ENCODE measurements around the gene PGM5. TPM values are rescaled to one million over a fixed set of nuclear protein-coding genes. Genes with fewer than 3 reads are reported as not detected.

Gene PGM5
- total RNA-seq, 1 experiment from 2014 or later: 0.13 TPM

DNA sequence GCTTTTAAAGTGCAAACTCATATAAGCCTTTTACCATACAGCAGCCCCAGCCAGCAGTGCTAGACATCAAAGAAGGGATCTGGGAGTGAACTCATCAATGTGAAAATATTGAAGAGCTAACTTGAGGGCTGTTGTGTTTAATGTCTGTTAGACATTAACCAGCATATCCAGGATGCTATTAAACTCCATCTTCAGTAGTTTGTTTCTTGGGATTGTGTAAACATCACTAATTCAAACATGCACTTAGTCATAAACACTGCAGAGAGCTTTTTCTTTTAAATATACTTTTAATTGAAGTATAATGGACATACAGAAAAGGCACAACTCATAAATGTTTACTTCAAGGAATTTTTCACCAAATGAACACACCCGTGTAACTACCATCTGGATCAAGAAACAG lies 102.5 kb downstream of the PGM5 start:
- H3K27me3 Mint-ChIP-seq (ENCODE audit: low read depth): peaks cover 15% of the 10 kb centered on the region
- ChIA-PET CTCF (no interaction called here), POLR2A (no interaction called here)
- no peak overlapping the region for H3K4me3 Mint-ChIP-seq
- ATAC-seq: no peak
- no peaks in the 10 kb centered on the region for H3K9me3 Mint-ChIP-seq
- no peaks in the 10 kb centered on the region for H3K36me3 Mint-ChIP-seq
- no peak for DNase-seq (ENCODE audit: low spot score)
- H3K27ac Mint-ChIP-seq: no peak overlapping the region
- TF ChIP-seq, protein P1, sequence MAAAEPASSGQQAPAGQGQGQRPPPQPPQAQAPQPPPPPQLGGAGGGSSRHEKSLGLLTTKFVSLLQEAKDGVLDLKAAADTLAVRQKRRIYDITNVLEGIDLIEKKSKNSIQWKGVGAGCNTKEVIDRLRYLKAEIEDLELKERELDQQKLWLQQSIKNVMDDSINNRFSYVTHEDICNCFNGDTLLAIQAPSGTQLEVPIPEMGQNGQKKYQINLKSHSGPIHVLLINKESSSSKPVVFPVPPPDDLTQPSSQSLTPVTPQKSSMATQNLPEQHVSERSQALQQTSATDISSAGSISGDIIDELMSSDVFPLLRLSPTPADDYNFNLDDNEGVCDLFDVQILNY (CRISPR knock-in tag; IDR thresholded peaks at IDR 0.05): no peak
- no peak for TF ChIP-seq PRRX2 (CRISPR knock-in tag; IDR thresholded peaks at IDR 0.05)
- no peak for TF ChIP-seq KAT7 (CRISPR knock-in tag; IDR thresholded peaks at IDR 0.05; ENCODE audit: borderline replicate concordance)
- TF ChIP-seq SP1 (CRISPR knock-in tag; conservative IDR thresholded peaks at IDR 0.05): no peak
- TF ChIP-seq HMGA2 (CRISPR knock-in tag; IDR thresholded peaks at IDR 0.05): no peak
- peak; percentile 24; the same call in 1 of the 2 replicates for TF ChIP-seq RORB (CRISPR knock-in tag; IDR thresholded peaks at IDR 0.05)
- H3K4me1 Mint-ChIP-seq: peaks cover 13% of the 10 kb centered on the region

DNA sequence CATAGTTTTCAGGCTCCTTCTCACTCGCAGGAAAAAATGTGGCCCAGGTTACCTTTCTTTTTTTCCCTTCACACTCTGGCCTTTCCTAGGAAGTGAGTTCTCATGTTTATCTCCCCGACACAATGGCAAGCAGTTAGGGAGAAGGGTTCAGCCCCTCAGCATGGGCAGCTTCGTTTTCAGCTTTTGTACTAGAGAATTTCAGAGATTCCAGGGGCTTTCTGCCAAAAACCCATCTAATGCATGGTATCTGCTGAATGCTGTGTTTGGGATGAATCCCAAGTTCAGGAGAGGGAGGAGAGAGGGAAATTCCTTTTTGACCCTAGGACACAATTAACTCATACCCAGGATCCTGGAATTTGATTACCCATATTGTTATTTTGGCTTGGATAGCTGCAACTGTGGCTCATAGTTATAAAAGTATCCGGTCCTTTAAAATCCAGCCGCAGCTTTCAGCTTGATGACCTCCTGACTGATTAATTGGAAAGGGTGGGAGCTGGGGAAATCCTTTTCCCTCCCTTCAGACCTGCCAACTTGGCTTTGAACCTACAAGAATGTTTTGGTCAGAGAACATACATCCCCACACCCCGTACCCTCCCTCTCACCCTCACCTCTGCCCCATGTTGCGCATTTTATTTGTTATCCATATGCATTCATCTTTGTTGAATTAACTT lies 105.8 kb downstream of the PGM5 start:
- Mint-ChIP-seq H3K36me3 (no peaks in the 10 kb centered on the region), H3K27ac (no peak overlapping the region), H3K27me3 (ENCODE audit: low read depth) (peaks cover 20% of the 10 kb centered on the region), H3K9me3 (no peaks in the 10 kb centered on the region), H3K4me3 (no peak overlapping the region), H3K4me1 (peaks cover 13% of the 10 kb centered on the region)
- POLR2A ChIA-PET: interaction anchor here (1.2 kb wide), 1 partner anchor 11 kb away, joined by 3 read pairs; no protein-coding TSS in a partner anchor
- CTCF ChIA-PET: interaction anchor here (1.2 to 1.8 kb wide), 2 partner anchors 45 to 48 kb away, joined by 4 to 5 read pairs; no protein-coding TSS in a partner anchor
- peak; percentile 11 for DNase-seq (ENCODE audit: low spot score)
- TF ChIP-seq, protein P1 (CRISPR knock-in tag; IDR thresholded peaks at IDR 0.05): no peak
- TF ChIP-seq KAT7 (CRISPR knock-in tag; IDR thresholded peaks at IDR 0.05; ENCODE audit: borderline replicate concordance): no peak
- ATAC-seq: peak; percentile 72

DNA sequence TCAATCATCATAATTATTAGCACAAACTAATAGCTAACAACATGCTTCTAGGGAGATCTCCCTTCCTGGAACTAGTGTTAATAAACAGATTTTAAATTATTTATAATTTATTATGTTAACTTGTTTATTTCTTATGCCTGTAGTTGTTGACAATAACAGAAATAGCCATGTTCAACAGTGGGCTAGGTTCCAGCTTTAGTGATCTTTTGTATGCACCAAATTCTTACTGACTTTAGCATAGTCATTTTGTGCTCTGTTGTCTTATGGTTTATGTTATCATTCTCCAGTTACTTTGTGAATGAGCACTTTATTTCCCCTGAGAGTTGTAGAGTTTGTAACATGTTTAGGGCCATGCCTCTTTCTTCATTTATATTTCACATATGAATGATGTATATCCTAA lies 113.7 kb downstream of the PGM5 start:
- no peak overlapping the region for H3K4me3 Mint-ChIP-seq
- no peaks in the 10 kb centered on the region for H3K4me1 Mint-ChIP-seq
- no peak for ATAC-seq
- H3K36me3 Mint-ChIP-seq: no peaks in the 10 kb centered on the region
- ChIA-PET POLR2A (no interaction called here), CTCF (no interaction called here)
- H3K27me3 Mint-ChIP-seq (ENCODE audit: low read depth): peaks cover 28% of the 10 kb centered on the region
- DNase-seq (ENCODE audit: low spot score): no peak
- no peaks in the 10 kb centered on the region for H3K9me3 Mint-ChIP-seq
- no peak overlapping the region for H3K27ac Mint-ChIP-seq
- no peak for TF ChIP-seq IRF2 (CRISPR knock-in tag; IDR thresholded peaks at IDR 0.05; ENCODE audit: borderline replicate concordance, low read depth)
- TF ChIP-seq, protein P2, sequence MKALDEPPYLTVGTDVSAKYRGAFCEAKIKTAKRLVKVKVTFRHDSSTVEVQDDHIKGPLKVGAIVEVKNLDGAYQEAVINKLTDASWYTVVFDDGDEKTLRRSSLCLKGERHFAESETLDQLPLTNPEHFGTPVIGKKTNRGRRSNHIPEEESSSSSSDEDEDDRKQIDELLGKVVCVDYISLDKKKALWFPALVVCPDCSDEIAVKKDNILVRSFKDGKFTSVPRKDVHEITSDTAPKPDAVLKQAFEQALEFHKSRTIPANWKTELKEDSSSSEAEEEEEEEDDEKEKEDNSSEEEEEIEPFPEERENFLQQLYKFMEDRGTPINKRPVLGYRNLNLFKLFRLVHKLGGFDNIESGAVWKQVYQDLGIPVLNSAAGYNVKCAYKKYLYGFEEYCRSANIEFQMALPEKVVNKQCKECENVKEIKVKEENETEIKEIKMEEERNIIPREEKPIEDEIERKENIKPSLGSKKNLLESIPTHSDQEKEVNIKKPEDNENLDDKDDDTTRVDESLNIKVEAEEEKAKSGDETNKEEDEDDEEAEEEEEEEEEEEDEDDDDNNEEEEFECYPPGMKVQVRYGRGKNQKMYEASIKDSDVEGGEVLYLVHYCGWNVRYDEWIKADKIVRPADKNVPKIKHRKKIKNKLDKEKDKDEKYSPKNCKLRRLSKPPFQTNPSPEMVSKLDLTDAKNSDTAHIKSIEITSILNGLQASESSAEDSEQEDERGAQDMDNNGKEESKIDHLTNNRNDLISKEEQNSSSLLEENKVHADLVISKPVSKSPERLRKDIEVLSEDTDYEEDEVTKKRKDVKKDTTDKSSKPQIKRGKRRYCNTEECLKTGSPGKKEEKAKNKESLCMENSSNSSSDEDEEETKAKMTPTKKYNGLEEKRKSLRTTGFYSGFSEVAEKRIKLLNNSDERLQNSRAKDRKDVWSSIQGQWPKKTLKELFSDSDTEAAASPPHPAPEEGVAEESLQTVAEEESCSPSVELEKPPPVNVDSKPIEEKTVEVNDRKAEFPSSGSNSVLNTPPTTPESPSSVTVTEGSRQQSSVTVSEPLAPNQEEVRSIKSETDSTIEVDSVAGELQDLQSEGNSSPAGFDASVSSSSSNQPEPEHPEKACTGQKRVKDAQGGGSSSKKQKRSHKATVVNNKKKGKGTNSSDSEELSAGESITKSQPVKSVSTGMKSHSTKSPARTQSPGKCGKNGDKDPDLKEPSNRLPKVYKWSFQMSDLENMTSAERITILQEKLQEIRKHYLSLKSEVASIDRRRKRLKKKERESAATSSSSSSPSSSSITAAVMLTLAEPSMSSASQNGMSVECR (CRISPR knock-in tag; IDR thresholded peaks at IDR 0.05; ENCODE audit: borderline replicate concordance): no peak
- TF ChIP-seq, protein P3, sequence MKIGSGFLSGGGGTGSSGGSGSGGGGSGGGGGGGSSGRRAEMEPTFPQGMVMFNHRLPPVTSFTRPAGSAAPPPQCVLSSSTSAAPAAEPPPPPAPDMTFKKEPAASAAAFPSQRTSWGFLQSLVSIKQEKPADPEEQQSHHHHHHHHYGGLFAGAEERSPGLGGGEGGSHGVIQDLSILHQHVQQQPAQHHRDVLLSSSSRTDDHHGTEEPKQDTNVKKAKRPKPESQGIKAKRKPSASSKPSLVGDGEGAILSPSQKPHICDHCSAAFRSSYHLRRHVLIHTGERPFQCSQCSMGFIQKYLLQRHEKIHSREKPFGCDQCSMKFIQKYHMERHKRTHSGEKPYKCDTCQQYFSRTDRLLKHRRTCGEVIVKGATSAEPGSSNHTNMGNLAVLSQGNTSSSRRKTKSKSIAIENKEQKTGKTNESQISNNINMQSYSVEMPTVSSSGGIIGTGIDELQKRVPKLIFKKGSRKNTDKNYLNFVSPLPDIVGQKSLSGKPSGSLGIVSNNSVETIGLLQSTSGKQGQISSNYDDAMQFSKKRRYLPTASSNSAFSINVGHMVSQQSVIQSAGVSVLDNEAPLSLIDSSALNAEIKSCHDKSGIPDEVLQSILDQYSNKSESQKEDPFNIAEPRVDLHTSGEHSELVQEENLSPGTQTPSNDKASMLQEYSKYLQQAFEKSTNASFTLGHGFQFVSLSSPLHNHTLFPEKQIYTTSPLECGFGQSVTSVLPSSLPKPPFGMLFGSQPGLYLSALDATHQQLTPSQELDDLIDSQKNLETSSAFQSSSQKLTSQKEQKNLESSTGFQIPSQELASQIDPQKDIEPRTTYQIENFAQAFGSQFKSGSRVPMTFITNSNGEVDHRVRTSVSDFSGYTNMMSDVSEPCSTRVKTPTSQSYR (CRISPR knock-in tag; IDR thresholded peaks at IDR 0.05): no peak
- TF ChIP-seq SP1 (CRISPR knock-in tag; conservative IDR thresholded peaks at IDR 0.05): no peak
- TF ChIP-seq, protein P4, sequence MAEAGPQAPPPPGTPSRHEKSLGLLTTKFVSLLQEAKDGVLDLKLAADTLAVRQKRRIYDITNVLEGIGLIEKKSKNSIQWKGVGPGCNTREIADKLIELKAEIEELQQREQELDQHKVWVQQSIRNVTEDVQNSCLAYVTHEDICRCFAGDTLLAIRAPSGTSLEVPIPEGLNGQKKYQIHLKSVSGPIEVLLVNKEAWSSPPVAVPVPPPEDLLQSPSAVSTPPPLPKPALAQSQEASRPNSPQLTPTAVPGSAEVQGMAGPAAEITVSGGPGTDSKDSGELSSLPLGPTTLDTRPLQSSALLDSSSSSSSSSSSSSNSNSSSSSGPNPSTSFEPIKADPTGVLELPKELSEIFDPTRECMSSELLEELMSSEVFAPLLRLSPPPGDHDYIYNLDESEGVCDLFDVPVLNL (CRISPR knock-in tag; IDR thresholded peaks at IDR 0.05; ENCODE audit: borderline replicate concordance, low read depth): no peak
- TF ChIP-seq, protein P5, sequence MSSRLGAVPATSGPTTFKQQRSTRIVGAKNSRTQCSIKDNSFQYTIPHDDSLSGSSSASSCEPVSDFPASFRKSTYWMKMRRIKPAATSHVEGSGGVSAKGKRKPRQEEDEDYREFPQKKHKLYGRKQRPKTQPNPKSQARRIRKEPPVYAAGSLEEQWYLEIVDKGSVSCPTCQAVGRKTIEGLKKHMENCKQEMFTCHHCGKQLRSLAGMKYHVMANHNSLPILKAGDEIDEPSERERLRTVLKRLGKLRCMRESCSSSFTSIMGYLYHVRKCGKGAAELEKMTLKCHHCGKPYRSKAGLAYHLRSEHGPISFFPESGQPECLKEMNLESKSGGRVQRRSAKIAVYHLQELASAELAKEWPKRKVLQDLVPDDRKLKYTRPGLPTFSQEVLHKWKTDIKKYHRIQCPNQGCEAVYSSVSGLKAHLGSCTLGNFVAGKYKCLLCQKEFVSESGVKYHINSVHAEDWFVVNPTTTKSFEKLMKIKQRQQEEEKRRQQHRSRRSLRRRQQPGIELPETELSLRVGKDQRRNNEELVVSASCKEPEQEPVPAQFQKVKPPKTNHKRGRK (CRISPR knock-in tag; IDR thresholded peaks at IDR 0.05; ENCODE audit: borderline replicate concordance): no peak
- TF ChIP-seq CBFB (CRISPR knock-in tag; IDR thresholded peaks at IDR 0.05; ENCODE audit: low read depth): no peak
- TF ChIP-seq RORB (CRISPR knock-in tag; IDR thresholded peaks at IDR 0.05): no peak
- no peak for TF ChIP-seq ZNF138 (CRISPR knock-in tag; conservative IDR thresholded peaks at IDR 0.05)
